Stimulated activated CD8-positive, alpha-beta memory T cell treated with anti-CD3 and anti-CD28 coated beads, Interleukin-2, amount 100 ng/mL, for 1 hour (primary cell): Measurements from ENCODE around the gene NOM1.

Experiments
- DNase-seq, 2 donors: peaks; one replicate each; pipeline ENCODE4 v3.0.0-alpha.2; 2020; ENCODE audit warnings: low read depth in 2 of 2

NOM1 gene

DNA sequence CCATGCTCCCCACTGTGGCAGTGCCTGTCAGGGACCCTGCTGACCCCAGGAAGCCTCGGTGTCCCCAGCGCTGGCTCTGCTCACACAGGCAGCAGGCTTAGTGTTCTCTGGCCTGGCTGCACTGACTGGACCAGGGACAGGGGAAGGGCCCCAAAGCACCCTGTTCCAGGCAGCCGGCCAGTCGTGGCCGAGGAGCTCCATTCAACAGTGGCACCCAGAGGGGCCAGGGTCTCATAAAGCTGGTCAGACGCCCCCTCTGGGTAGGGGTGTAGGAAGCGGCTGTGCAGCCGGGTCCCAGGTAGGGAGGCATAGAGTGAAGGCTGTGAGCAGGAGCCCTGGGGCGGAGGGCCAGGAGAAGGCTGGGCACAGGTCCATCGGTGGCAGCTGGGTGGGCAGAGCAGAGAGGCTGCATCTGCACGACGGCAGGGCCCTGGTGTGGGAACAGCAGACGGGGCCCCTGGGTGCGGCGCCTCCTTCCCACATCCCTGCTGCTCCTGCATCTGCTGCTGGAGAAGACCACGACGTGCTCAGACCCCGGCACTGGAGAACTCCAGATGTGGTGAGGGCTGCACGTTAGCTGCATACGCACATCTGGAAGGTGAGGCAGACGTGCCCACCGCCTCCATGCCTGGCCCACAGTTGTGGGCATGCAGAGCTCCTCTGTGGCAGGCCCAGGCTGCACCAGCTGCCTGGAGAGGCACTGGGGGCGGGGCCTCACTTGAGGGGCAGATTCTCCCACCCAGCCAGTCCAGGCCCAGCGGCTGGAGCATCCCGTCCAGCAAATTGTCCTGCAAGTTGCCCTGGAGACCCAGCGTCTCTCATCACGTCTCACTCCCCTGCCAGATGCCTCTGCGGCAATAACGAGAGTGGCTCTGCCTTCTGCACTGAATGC, 35.8 kb downstream of the NOM1 start:
- DNase-seq: no peak

DNA sequence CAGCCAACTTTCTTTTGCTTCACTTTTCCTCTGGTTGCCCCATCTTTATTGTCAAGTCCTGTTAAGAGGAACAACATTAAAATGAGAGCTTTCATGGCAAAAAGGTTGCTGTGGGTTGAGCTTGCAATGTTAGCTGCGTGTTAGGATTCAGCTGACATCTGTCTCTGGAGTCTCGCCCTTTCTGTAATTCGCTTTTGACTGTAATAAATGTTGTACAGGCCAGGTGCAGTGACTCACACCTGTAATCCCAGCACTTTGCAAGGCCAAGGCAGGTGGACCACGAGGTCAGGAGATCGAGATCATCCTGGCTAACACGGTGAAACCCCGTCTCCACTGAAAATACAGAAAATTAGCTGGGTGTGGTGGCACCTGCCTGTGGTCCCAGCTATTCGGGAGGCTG, 36.9 kb downstream of the NOM1 start:
- DNase-seq: no peak

DNA sequence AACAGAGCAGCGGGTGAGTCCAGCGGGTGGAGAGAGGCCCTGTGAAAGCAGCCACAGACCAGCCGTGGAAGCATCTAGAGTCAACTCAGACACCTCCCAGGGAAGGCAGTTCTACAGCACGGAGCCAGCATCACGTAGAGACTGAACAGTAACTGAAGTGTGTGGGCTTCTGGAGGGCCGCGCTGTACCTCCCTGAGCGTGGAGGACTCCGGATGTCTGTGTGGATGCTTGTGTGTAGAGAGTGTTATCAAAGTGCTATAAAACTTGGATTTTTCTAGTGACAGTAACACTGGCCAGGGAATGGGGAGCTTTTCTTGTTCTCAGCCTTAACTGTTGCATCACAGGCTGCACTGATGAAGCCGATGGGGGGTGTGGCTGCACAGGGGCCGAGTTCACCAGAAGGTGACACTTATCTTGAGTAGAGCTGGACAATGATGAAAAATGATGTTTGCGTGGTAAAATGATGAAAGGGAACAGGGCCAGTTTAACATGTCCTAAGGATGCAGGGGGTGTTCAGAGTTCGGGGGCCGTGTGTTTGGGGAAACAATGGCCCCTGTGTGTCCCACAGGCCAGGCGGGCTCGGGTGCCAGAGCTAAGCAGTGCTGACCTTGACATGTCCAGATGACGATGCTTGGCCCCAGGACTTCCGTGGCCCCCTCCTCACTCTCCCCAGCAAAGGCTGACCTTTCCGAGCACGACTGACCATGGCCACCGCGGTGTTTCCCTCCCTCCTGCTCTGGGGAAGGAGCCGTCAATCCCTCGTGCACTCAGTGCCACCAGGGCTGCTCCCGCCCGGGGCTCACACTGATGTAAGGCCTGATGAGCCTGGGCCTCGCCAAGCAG, 39.1 kb downstream of the NOM1 start:
- no peak for DNase-seq

DNA sequence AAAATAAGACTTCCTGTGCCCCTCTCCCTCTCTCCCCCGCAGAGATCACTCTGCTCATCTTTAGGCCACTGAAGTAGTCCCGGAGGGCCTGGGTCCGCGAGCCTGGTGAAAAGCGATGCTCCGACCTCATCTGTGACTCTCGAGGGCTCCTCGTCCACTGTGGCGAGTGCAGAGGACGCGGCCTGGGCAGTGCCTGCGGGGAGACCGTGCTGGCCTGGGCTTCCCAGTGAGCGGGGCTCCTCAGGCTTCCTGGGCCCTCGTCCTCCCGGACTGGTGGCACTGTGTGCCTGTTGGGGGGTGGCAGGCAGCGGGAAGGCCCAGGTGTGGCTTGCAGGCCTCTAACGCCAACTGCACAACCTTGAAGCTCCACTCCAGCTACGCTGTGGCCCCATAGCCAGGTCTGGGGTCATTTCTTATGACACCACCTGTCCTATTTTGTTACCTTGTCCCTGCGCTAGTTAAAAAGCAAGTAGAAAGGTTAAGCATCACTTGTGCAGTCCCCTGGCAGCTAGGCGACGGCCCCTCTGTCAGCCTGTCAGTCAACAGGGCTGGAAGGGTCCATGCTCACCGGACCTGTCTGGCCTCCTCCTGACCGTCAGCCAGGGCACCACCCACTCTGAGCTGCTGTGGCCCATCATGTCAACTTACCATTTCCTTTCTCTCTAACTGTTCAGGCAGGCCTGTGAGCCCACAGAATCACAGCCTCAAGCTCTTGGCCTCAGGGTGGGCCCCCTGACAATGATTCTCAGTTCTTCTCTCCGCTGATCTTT, 40.4 kb downstream of the NOM1 start:
- DNase-seq: no peak

DNA sequence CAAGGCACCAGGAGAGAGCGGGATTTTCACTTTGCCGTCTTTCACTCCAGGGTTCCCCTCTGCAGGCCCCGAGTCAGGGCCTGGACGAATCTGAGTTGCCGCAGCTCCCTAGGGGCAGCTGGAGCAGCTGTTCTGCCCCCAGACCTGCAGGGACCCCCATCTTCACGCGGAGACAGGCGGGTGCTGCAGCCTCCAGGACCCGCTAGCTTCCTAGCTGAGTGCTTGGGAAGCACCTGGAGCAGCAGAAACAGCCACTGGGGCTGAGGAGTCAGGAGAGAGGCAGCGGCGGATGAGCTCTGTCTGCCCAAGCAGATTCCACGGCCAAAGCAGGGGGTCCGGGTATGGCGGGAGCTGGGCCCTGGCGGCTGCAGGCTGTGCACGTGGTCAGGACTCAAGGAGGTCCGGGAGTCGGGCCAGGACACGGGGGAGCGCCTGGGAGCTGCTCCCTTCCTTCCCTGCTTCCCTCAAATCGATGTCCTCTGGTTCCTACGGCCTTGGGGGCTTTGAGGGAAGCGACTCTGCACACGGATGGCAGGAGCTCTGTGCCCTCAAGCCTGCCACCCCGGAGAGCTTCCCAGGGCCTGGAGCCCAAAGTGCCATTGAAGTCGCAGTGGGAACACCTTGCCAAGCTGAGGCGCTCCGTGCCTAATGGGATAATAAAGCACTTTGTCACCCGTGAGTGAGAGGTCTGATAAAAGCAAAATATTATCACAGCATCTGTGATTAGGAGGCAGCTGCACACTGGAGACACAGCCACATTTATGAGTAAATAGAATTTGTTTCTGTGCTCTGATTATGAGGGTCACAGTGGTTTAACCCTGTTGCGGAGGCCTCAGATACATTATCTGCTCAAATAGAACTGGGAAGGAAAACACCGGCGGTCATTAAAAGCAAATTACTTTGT, 43.8 kb downstream of the NOM1 start:
- no peak for DNase-seq

DNA sequence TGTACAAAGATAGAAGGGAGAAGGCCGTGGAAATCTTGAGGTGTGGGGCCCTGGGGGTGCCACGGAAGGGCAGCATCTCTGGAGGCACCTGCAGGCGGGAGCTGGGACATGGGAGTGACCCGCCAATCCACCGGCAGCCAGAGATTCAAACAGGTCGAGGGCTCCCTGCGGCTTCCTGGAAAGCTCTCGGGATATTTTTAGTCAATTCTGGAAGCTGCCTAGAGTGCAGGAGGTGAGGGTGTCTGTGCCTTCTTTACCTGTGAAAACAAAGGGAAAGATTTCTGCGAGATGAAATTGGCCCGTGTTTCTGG, 44.4 kb downstream of the NOM1 start:
- no peak for DNase-seq

DNA sequence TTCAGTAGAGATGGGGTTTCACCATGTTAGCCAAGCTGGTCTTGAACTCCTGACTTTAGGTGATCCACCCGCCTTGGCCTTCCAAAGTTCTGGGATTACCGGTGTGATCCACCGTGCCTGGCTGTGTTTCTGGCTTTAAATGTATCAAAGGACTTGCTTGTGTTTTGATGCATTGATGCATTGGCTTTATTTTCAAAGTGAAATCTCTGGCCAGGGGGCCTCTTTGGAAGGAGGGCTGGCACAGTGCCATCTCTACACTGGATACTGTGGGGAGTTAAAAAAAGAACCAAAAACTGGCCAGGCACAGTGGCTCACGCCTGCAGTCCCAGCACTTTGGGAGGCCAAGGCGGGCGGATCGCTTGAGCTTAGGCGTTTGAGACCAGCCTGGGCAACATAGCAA, 44.9 kb downstream of the NOM1 start:
- no peak for DNase-seq

DNA sequence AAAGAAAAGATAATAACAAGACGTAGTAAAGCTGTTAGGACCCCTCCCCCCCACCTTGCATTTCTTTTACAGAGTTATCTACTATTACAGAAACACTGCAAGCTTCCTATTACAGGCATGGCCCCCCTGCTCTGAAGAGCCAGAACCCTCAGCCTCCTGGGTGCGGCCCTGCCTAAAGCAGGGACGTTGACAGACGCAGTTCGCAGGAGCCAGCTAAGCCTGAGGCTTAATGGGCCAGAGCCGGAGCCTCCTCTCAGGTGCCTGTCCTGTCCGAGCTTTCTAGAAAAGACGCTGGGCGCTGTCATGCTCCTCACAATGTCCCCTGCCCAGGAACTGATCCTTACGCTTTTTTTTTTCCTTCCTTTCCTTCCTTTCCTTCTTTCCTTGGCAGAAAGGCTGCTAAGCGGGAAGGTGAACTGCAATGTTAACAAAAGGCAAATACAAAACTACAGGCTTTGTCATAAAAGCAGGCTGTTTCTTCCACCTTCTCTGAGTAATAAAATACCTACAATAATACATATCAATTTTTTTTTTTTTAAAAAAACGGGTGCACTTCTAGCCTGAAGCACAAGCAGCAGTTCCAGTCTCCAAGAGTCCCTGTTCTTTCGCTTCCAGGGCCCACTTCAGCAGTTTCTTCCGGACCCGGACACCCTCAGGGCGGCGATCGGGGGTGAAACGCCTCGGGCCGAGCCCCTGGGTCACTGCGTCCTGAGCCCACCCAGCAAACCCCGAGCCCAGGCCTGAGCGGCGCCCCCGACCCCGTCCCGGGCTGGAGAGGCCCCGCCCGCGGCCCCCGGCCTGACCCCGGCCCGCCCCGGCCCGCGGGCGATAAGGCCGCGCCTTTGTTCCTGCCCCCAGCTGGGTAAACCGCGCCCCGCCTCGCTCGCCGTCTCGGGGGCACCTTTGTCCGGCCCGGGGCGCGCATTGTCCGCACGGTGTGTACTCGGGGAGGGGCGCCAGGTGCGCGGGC, 49.8 kb downstream of the NOM1 start:
- DNase-seq: no peak

DNA sequence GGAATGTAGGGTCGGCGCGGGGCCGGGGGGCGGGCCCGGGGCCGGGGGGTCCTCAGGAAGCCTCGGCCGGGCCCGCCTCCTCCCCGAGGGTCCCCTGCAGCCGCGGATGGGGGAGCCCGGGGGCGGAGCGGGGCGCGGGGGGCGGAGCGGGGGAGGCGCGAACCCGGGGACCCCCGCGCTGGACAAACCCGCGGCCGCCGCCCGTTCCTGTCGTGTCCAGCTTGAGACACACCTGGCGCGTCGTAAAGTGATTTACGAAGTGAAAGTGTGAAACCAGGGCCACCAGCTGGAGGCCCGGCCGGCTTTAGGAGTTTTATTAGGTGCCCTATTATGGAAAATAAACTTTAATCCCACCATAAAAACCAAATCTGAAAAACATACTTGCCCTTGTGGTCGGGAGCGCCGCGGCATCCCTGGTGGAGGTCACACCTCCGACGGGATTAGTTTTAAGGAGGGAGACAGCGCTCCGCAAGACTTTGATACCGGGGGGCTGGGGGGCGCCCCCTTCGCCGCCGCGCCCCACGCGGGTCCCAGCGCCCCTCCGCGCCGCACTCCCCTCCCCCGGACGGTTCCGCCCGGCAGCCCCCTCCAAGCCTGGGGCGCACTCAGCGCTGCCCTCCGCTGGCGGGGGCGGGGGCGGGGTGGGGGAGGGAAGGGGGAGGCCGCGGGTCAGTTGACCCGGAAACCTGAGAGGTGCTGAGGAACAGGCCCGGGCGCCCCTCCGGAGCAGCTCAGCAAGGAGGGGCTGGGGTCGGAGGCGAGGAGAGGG, 50.6 kb downstream of the NOM1 start:
- DNase-seq: no peak

DNA sequence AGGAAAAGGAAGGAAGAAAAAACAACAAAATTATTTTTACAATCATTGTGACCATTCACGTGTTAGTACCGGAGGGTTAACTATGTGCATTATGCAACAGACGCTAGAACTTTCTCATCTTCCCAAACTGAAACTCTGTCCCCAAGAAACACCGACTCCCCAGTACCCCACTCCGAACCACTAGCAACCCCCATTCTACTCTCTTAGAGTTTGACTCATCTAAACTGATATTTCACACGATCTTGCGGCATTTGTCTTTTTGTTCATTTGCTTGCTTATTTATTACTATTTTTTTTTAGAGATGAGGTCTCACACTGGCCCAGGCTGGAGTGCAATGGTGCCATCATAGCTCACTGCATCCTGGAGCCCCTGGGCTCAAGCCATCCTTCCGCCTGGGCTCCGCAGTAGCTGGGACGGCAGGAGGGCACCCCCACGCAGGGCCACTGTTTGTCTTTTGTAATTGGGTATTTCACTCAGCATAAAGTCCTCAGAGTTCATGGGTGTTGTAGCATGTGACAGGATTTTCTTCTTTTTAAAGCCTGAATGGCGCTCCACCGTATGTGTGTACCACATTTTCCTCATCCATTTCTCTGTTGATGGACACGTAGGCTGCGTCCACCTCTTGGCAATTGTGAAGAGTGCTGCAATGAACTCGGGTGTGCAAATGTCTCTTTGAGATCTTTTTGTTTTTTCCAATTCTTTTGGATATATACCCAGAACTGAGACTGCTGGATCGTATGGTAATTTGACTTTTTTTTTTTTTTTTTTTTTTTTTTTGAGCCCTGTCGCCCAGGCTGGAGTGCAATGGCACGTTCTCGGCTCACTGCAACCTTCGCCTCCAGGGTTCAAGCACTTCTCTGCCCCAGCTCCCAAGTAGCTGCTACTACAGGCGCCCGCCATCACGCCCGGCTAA, 51.5 kb downstream of the NOM1 start:
- no peak for DNase-seq

DNA sequence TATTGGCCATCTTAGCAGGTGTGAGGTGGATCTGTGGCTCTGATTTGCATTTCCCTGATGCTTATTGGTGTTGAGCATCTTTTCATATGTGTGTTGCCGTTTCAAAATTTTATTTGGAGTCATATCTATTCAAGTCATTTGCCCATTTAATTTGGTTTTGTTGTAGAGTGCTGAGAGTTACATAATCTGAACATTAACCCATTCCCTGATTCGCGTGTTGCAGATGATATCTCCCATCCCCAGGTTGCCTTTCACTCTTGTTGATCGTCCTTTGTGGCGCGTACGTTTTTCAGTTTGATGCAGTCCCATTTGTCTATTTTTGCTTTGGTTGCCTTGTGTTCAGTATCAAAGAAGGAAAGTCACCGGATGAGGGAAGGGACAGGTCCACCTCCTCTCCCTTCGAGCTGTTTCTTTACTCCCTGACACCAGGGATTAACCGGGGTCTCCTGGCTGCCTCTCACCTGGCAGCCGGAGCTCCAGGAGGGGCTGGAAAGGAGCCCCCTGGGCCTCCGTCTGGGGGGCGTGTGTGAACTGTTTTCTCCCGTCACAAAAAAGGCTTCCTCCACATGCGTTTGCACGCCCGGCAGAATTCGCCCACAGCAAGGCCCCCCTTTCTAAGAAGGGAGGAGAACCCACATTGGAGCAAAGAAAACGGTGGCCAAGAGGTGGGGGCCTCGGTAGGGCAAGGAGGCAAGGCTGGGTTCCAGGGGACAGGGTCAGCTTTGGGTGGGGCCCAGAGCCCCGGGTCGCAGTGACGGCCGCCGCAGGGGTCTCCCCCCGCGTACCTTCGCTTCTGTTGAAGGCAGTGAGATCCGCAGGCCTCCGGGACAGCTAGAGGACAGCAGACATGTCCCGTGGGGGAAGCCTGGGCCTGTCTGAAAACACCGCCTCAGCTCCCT, 52.7 kb downstream of the NOM1 start:
- no peak for DNase-seq

DNA sequence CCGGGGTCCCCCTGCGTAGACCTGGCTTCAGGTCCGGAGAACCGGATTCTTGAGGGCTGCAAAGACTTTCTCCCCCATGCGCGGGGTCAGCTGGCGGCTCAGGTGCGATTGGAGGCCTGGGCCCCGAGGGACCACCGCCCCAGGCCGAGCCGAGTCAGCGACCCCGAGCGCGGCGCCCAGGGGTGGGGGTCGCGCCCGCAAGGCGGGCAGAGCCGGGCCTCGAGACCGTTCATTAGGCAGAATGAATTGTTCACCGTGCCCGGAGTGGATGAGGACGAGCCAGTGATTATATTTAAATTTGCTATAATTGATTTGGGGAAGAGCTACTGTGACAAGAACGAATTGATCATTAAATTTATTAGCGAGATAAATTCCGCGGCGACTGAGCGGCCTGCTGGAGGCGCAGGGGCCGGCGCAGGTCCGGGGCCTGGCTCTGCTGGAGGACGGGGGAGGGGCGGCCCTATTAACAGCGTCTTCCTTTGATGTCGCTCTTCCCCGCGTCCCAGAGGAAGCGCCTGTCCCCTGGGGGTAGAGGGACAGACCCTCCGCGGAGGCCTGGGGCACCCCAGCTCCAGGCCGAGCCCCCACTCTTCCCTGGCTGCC, 53.4 kb downstream of the NOM1 start:
- DNase-seq: no peak

DNA sequence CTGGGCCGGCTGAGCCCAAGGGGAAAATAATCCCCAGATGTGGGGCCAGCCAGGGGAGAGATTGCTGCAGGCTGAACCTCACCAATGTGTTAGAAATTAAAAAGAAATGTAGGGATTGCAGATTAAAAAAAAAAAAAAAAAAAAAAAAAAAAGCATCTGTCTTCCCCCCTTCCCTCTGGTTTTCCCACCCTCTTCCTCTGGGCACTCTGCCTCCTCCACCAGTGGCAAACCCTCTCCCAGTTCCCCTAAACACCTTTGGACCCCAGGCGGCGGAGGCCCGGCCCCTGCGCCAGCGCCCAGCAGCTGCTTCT, 53.9 kb downstream of the NOM1 start:
- DNase-seq: no peak

DNA sequence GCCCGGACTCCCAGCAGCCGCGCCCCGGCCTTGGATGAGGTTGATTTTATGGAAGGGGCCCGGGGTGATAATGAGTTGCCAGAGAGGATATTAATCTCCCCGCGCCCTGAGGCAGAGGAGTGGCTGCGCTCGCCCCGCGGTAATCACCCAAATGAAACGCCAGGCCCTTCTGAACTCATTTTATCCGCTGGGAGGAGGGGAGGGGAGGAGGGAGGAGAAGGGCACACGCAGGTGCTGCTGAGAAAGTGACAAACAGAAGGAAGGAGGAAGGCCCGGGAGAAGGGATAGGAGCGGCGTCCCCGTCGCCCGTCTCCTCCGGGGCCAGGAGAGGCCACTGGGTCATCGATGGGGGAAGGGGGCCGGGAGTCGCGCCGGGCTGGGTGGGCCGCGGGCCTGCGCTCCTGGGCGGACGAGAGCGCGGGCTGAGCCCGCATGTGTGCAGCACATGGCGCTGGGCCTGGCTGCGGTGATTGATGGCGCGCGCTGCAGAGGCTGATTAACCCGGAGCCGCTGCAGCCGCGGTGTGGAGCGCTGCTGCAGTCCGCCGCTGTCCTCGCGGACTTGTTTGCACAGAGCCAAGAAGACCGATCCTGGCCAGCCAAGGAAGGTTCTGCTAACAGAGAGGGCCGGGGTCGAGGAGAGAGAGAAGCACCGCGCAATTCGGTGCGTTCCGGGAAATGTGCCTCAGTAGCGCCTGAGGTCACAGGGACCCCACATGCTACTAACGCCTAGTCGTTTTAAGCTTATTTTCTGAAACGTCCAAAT, 54.4 kb downstream of the NOM1 start:
- no peak for DNase-seq

DNA sequence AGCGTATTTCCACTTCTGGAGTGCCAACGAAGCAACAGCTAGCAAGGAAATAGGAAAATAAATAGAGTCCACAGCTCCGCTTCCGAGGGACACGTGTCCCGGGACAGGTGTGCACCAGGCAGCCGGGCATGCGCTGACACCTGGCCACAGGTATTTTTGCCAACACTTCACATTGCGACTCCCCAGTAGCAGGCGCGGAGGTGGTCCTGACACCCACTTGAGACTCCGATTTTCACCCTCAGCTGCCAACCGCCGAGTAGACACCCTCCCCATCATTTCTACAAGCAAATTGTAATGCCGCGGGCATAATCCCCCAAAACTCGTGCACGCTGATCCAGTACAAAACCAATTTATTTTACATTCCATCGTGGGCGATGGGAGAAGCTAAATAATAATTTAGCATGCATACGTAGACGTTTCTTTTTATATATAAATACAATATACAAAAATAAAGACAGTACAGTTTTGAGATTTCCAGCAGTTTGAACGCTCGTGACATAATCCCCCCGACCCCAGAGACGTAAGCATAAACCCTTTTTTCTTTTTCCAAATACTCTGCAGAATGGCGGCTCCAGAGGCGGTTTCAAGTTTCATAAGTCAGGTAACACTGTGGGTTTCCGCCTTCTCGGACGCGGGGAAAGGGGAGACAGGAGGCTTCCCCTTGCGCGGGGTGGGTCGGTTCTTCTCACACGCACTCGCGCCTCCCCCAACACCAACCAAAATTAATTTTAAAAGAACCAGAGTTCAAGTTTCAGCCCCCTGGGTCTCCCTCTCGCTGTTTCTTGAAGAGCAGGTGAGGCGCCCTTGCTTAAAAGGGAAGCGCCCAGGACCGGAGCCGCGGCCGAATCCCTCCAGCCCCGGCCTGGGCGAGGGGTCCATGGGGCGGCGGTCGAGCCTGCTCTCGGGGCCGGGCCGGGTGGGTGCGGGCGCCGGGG, 55.3 kb downstream of the NOM1 start:
- no peak for DNase-seq
